Activated CD8-positive, alpha-beta memory T cell treated with anti-CD3 and anti-CD28 coated beads, Interleukin-2, amount 50 U/mL, for 1 hour (primary cell): ENCODE measurements around the gene PDE4D.

Experiments
- DNase-seq: peaks from one replicate; pipeline ENCODE4 v3.0.0-alpha.2; 2020; ENCODE audit errors: extremely low read depth

PDE4D gene

GRCh38 chr5:59182760-59183159 lies 710.8 kb downstream of the PDE4D start:
- no peak for DNase-seq

GRCh38 chr5:59180515-59180914 lies 713.0 kb downstream of the PDE4D start:
- DNase-seq: no peak

GRCh38 chr5:59179704-59180103 lies 713.8 kb downstream of the PDE4D start:
- no peak for DNase-seq

GRCh38 chr5:59178482-59178881 lies 715.0 kb downstream of the PDE4D start:
- no peak for DNase-seq

- no peak for DNase-seq
Measured at GRCh38 chr5:59178071-59178470, 715.5 kb downstream of the PDE4D start.

GRCh38 chr5:59177644-59178043 lies 715.9 kb downstream of the PDE4D start:
- no peak for DNase-seq

- DNase-seq: no peak
Measured at GRCh38 chr5:59174248-59174844, 719.2 kb downstream of the PDE4D start.

GRCh38 chr5:59173578-59173977 lies 719.9 kb downstream of the PDE4D start:
- no peak for DNase-seq

- DNase-seq: no peak
Measured at GRCh38 chr5:59171131-59171530, 722.4 kb downstream of the PDE4D start.

GRCh38 chr5:59169768-59170150 lies 723.8 kb downstream of the PDE4D start:
- no peak for DNase-seq

GRCh38 chr5:59169081-59169767 lies 724.3 kb downstream of the PDE4D start:
- no peak for DNase-seq

GRCh38 chr5:59168067-59168466 lies 725.5 kb downstream of the PDE4D start:
- no peak for DNase-seq

- no peak for DNase-seq
Measured at GRCh38 chr5:59164041-59164830, 729.3 kb downstream of the PDE4D start.

GRCh38 chr5:59161221-59162105 lies 732.1 kb downstream of the PDE4D start:
- DNase-seq: no peak

GRCh38 chr5:59158637-59159391 lies 734.7 kb downstream of the PDE4D start:
- DNase-seq: no peak

- DNase-seq: no peak
Measured at GRCh38 chr5:59158165-59158564, 735.4 kb downstream of the PDE4D start.

- DNase-seq: no peak
Measured at GRCh38 chr5:59157068-59157467, 736.5 kb downstream of the PDE4D start.

GRCh38 chr5:59152701-59153245 lies 740.8 kb downstream of the PDE4D start:
- no peak for DNase-seq

- DNase-seq: no peak
Measured at GRCh38 chr5:59151162-59151889, 742.2 kb downstream of the PDE4D start.

GRCh38 chr5:59149827-59150226 lies 743.7 kb downstream of the PDE4D start:
- DNase-seq: no peak
